Right atrium auricular region (tissue), 2 donors: ENCODE data around the gene SCYGR2. TPM values are rescaled to one million over a fixed set of nuclear protein-coding genes. Genes with fewer than 3 reads are reported as not detected.

ENCODE experiments used
- DNase-seq: peaks from one replicate; pipeline ENCODE4 v3.0.0-alpha.2; 2019; ENCODE audit warnings: low spot score
- H3K27ac ChIP-seq, 2 donors: fragments of 200-600 bp; sonication (generic); 1 replicate in 1 of 2; 2 replicates in 1 of 2; pipeline ENCODE4 v1.5.1; 2016 to 2019
- H3K27me3 ChIP-seq, 2 donors: fragments of 200-600 bp; sonication (generic); one replicate each; pipeline versions ENCODE4 v1.5.1 to v1.6.0; 2017 to 2019
- H3K36me3 ChIP-seq: fragments of 200-600 bp; sonication (generic); one replicate; pipeline ENCODE4 v1.5.1; 2016
- H3K4me1 ChIP-seq, 2 donors: fragments of 200-600 bp; sonication (generic); one replicate each; pipeline versions ENCODE4 v1.5.1 to v1.6.0; 2017 to 2019
- H3K4me3 ChIP-seq, 2 donors: fragments of 200-600 bp; sonication (generic); 1 replicate in 1 of 2; 2 replicates in 1 of 2; pipeline ENCODE4 v1.5.1; 2017 to 2019; ENCODE audit warnings: mild to moderate bottlenecking in 1 of 2, moderate library complexity in 1 of 2
- H3K9me3 ChIP-seq, 2 donors: fragments of 200-600 bp; sonication (generic); one replicate each; pipeline ENCODE4 v1.5.1; 2019
- total RNA-seq, 2 donors: library from RNA; depleted of rRNA; stranded (reverse); fragments of >200 nt; gene quantifications; one replicate each; pipeline ENCODE4 v1.1.0, GENCODE V29; 2016
- TF ChIP-seq, protein P1 (sequence below), 2 donors: fragments of 200-600 bp; sonication (generic); IDR thresholded peaks; one replicate each; pipeline ENCODE4 v1.5.1; 2019; ENCODE audit warnings: antibody characterized with exemption in 2 of 2

Gene SCYGR2
- total RNA-seq, 2 donors from 2014 or later = not detected

GRCh38 chr2:227582369-227582768, 16.3 kb upstream of the SCYGR2 start:
- no peak overlapping the region for H3K27ac ChIP-seq
- DNase-seq = no peak
- TF ChIP-seq, protein P1, sequence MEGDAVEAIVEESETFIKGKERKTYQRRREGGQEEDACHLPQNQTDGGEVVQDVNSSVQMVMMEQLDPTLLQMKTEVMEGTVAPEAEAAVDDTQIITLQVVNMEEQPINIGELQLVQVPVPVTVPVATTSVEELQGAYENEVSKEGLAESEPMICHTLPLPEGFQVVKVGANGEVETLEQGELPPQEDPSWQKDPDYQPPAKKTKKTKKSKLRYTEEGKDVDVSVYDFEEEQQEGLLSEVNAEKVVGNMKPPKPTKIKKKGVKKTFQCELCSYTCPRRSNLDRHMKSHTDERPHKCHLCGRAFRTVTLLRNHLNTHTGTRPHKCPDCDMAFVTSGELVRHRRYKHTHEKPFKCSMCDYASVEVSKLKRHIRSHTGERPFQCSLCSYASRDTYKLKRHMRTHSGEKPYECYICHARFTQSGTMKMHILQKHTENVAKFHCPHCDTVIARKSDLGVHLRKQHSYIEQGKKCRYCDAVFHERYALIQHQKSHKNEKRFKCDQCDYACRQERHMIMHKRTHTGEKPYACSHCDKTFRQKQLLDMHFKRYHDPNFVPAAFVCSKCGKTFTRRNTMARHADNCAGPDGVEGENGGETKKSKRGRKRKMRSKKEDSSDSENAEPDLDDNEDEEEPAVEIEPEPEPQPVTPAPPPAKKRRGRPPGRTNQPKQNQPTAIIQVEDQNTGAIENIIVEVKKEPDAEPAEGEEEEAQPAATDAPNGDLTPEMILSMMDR (IDR thresholded peaks at IDR 0.05) = no peak

DNA sequence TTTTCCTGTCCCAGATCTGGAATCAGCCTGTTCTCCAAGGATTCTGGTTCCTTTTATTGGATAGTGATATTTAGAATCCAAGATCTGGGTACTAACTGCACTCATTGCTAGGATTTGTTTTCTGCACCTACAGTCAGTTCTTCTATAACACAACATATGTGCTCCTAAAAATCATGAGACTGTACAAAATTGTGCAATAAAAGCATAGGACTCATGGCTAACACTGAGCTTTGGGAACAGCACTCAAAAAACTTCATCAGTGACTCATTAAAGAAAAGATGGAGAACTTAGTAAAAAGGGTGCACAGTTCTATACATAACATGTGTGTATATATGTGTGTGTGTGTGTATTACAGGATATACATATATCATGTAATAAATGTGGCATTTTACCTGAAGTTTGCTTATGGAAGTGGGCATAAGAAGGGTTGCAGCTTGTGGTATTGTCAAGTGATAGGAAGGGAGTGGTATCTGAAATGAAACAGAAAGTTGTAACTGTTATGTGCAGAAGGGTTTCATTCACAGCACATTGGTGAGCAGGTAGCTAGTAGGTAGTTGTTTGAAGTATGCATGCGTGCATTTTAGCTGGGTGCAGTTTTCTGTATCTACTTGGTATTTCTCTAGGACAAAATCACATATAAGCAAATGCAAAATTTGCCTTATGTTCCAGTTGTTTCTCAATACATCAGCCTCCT, 5.9 kb upstream of the SCYGR2 start:
- Histone ChIP-seq H3K4me1 (no peaks in the 10 kb centered on the region), H3K27me3 (no peaks in the 10 kb centered on the region), H3K4me3 (no peak overlapping the region), H3K27ac (no peak overlapping the region), H3K36me3 (no peaks in the 10 kb centered on the region), H3K9me3 (peaks cover 0 to 5% of the 10 kb centered on the region in 2 donors)
- TF ChIP-seq, protein P1 (IDR thresholded peaks at IDR 0.05) = no peak
- DNase-seq = no peak

More at GRCh38 chr2:227582369-227582768, 16.3 kb upstream of the SCYGR2 start:
- Histone ChIP-seq H3K4me1 (no peaks in the 10 kb centered on the region), H3K4me3 (no peak overlapping the region), H3K9me3 (peaks cover 0 to 17% of the 10 kb centered on the region in 2 donors), H3K27me3 (no peaks in the 10 kb centered on the region), H3K36me3 (no peaks in the 10 kb centered on the region)

- H3K27ac ChIP-seq = no peak overlapping the region
- no peaks in the 10 kb centered on the region for H3K4me1 ChIP-seq
- no peak overlapping the region for H3K4me3 ChIP-seq
- no peaks in the 10 kb centered on the region for H3K9me3 ChIP-seq
- no peak for DNase-seq
- H3K36me3 ChIP-seq = no peaks in the 10 kb centered on the region
- H3K27me3 ChIP-seq = no peaks in the 10 kb centered on the region
- TF ChIP-seq, protein P1 (IDR thresholded peaks at IDR 0.05) = no peak
Observed at GRCh38 chr2:227595797-227596196, 2.9 kb upstream of the SCYGR2 start.

DNA sequence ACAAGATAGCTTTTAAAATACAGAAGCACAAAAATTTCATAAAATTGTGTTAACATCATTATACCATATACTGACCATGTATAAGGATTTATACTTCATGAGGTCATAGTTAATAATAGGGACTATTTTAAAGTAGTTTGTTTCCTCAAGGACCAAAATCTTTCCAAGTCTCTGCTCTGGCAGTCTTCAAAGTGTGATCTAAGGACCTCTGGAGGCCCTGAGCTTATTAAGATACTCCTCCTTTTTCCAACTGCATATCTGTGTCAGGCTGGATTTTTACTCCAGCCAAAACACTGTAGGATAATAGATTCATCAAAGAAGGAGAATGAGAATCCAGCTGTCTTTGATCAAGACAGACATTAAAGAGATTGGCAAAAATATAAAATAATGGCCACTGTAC, 1.7 kb upstream of the SCYGR2 start:
- Histone ChIP-seq H3K4me1 (no peaks in the 10 kb centered on the region), H3K4me3 (no peak overlapping the region), H3K27ac (no peak overlapping the region), H3K27me3 (no peaks in the 10 kb centered on the region), H3K36me3 (no peaks in the 10 kb centered on the region), H3K9me3 (no peaks in the 10 kb centered on the region)
- TF ChIP-seq, protein P1 (IDR thresholded peaks at IDR 0.05) = no peak
- DNase-seq = no peak

DNA sequence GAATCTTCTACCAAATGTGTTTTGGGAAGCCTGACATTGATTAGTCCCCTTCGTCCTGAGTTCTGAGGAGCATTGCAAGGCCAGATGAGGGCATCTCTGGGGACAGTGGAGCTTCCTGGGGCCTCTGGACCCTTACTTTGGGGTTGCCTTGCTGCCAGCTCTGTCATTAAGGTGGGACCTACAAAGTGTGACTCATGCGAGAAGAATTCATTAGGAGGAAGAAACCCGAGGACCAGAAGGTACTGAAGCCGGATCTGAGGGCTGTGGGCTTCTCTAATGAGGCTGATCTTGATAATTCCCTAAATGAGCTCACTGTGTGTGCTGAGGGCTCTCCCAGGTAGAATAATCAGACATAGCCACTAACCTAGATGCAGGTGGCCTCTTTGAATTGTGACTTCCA, 695 bp upstream of the SCYGR2 start:
- Histone ChIP-seq H3K4me3 (no peak overlapping the region), H3K4me1 (no peaks in the 10 kb centered on the region), H3K9me3 (no peaks in the 10 kb centered on the region), H3K27ac (no peak overlapping the region), H3K36me3 (no peaks in the 10 kb centered on the region), H3K27me3 (no peaks in the 10 kb centered on the region)
- TF ChIP-seq, protein P1 (IDR thresholded peaks at IDR 0.05) = no peak
- DNase-seq = no peak

GRCh38 chr2:227602358-227602757, 3.7 kb downstream of the SCYGR2 start:
- Histone ChIP-seq H3K9me3 (no peaks in the 10 kb centered on the region), H3K27me3 (no peaks in the 10 kb centered on the region), H3K4me3 (no peak overlapping the region), H3K36me3 (no peaks in the 10 kb centered on the region), H3K4me1 (no peaks in the 10 kb centered on the region), H3K27ac (no peak overlapping the region)
- TF ChIP-seq, protein P1 (IDR thresholded peaks at IDR 0.05) = no peak
- DNase-seq = no peak
